KG1 (cell line): ENCODE results near the gene KRTAP5-3.
"Not testable (repeated sequence)": the region's sequence is repeated elsewhere in the genome, so short reads cannot be mapped to it uniquely, and the experiment has no call there.

Experiments used
- DNase-seq: peaks from one replicate; lab custom pipeline; 2025; lab: John Stamatoyannopoulos, UW

KRTAP5-3 gene

GRCh38 chr11:1608363-1608762 lies at the start of gene KRTAP5-3:
Gene KRTAP5-3, minus strand, starts transcription at chr11:1608463. Its CDS starts 78 bp downstream, at chr11:1608385.
- DNase-seq: no peak

GRCh38 chr11:1656670-1657069 lies 48.4 kb upstream of the KRTAP5-3 start:
- DNase-seq: no peak

GRCh38 chr11:1656061-1656441 lies 47.8 kb upstream of the KRTAP5-3 start:
- DNase-seq: no peak

GRCh38 chr11:1655168-1656060 lies 47.2 kb upstream of the KRTAP5-3 start:
- no peak for DNase-seq

GRCh38 chr11:1654388-1655167 lies 46.3 kb upstream of the KRTAP5-3 start:
- DNase-seq: no peak

- DNase-seq: no peak
Observed at GRCh38 chr11:1653541-1654387, 45.5 kb upstream of the KRTAP5-3 start.

- peak; percentile 27 for DNase-seq
Observed at GRCh38 chr11:1652771-1653540, 44.7 kb upstream of the KRTAP5-3 start.

- no peak for DNase-seq
Observed at GRCh38 chr11:1652442-1652770, 44.1 kb upstream of the KRTAP5-3 start.

- no peak for DNase-seq
Observed at GRCh38 chr11:1652026-1652425, 43.8 kb upstream of the KRTAP5-3 start.

- no peak for DNase-seq
Observed at GRCh38 chr11:1651411-1651980, 43.2 kb upstream of the KRTAP5-3 start.

- DNase-seq: no peak
Observed at GRCh38 chr11:1650918-1651262, 42.6 kb upstream of the KRTAP5-3 start.

GRCh38 chr11:1650034-1650917 lies 42.0 kb upstream of the KRTAP5-3 start:
- no peak for DNase-seq

GRCh38 chr11:1648653-1649420 lies 40.6 kb upstream of the KRTAP5-3 start:
- no peak for DNase-seq

- no peak for DNase-seq
Observed at GRCh38 chr11:1647901-1648652, 39.8 kb upstream of the KRTAP5-3 start.

GRCh38 chr11:1646540-1646939 lies 38.3 kb upstream of the KRTAP5-3 start:
- DNase-seq: not testable (repeated sequence)

GRCh38 chr11:1645357-1645821 lies 37.1 kb upstream of the KRTAP5-3 start:
- DNase-seq: no peak

GRCh38 chr11:1644601-1645356 lies 36.5 kb upstream of the KRTAP5-3 start:
- DNase-seq: no peak
